Panc1 (cell line): Measurements from ENCODE around the gene CISD3. TPM values are rescaled to one million over a fixed set of nuclear protein-coding genes. Genes with fewer than 3 reads are reported as not detected.

Experiments
- ATAC-seq: fragments of 200-7000 bp; cut with Tn5 transposase; 2 replicates; pipeline ENCODE4 v1.9.1; 2020; ENCODE audit warnings: mild to moderate bottlenecking, moderate library complexity
- BruUV-seq: library from RNA; stranded (reverse); fragments of 400-500 nt; replicated peaks from 2 replicates; lab custom pipeline; 2021; lab: Mats Ljungman, UMichigan
- CTCF ChIA-PET: fragments of 300-600 bp; sonication (Branson Sonifier 250); formaldehyde crosslinking; loops from one replicate; lab custom pipeline; 2022; ENCODE audit warnings: antibody characterized with exemption; lab: Charles Lee
- POLR2A ChIA-PET: fragments of 300-600 bp; sonication (Branson Sonifier 250); formaldehyde crosslinking; loops from one replicate; lab custom pipeline; 2022; ENCODE audit warnings: antibody characterized with exemption; lab: Charles Lee
- DNase-seq: peaks from one replicate; pipeline ENCODE4 v3.0.0-alpha.2; 2010; ENCODE audit warnings: low read depth, low spot score
- H3K27ac ChIP-seq: 2 replicates; pipeline ENCODE4 v1.5.1; 2011; ENCODE audit warnings: mild to moderate bottlenecking, low read length, inconsistent platforms
- H3K27me3 ChIP-seq: fragments of 200-500 bp; sonication (Bioruptor generic); 2 replicates; pipeline ENCODE4 v1.6.0; 2014; ENCODE audit warnings: low read length, inconsistent platforms; ENCODE audit not compliant: control insufficient read depth, insufficient read depth
- H3K36me3 ChIP-seq: fragments of 200-500 bp; sonication (Bioruptor generic); 2 replicates; pipeline ENCODE4 v1.5.1; 2014; ENCODE audit warnings: inconsistent platforms, mild to moderate bottlenecking, low read length, moderate library complexity; ENCODE audit not compliant: control insufficient read depth, insufficient read depth
- H3K4me1 ChIP-seq: 2 replicates; pipeline ENCODE4 v1.5.1; 2011; ENCODE audit warnings: inconsistent platforms, mild to moderate bottlenecking, low read length, moderate library complexity; ENCODE audit not compliant: control insufficient read depth, insufficient read depth
- H3K4me3 ChIP-seq, 2 experiments: 2 replicates each; pipeline ENCODE4 v1.5.1; 2011 to 2012; ENCODE audit warnings: low read depth in 2 of 2, low read length in 2 of 2, mild to moderate bottlenecking in 2 of 2, inconsistent platforms in 1 of 2, moderate library complexity in 1 of 2
- H3K9me3 ChIP-seq: fragments of 200-500 bp; sonication (Bioruptor generic); 2 replicates; pipeline ENCODE4 v1.5.1; 2014; ENCODE audit warnings: low read depth, mild to moderate bottlenecking, inconsistent platforms, low read length, moderate library complexity; ENCODE audit not compliant: control insufficient read depth, insufficient read depth
- POLR2AphosphoS5 ChIP-seq: IDR thresholded peaks from 2 replicates; pipeline ENCODE4 v1.6.1; 2012; ENCODE audit warnings: mild to moderate bottlenecking, low read depth, low read length, moderate library complexity
- REST ChIP-seq, 2 experiments: IDR thresholded peaks; 2 replicates each; pipeline ENCODE4 v1.6.1; 2011 to 2012; ENCODE audit warnings: low read depth in 2 of 2, control low read depth in 1 of 2, low read length in 1 of 2, mild to moderate bottlenecking in 1 of 2, moderate library complexity in 1 of 2; ENCODE audit not compliant: insufficient read depth in 1 of 2
- SIN3A ChIP-seq: IDR thresholded peaks from 2 replicates; pipeline ENCODE4 v1.6.1; 2012; ENCODE audit warnings: low read depth, mild to moderate bottlenecking, low read length, moderate library complexity, borderline replicate concordance; ENCODE audit not compliant: insufficient read depth
- TCF7L2 ChIP-seq: IDR thresholded peaks from 2 replicates; pipeline ENCODE4 v1.6.1; 2011; ENCODE audit warnings: mild to moderate bottlenecking, low read depth, low read length, inconsistent platforms
- in situ Hi-C: cut with HindIII; loops from 2 replicates; pipeline ENCODE4 v1.10.0; 2016; ENCODE audit warnings: low sequenced_read_pairs, low pct_unique_long_range_greater_than_20kb
- intact Hi-C: fragments of 100-400 bp; cut with micrococcal nuclease; formaldehyde crosslinking; loops from one replicate; pipeline ENCODE4 v1.10.0; 2022; ENCODE audit not compliant: unreplicated experiment
- total RNA-seq: library from RNA; stranded (reverse); gene quantifications from one replicate; pipeline ENCODE4 v1.2.1, GENCODE V29; 2021; ENCODE audit not compliant: unreplicated experiment
- TF ChIP-seq, protein P1 (sequence below): fragments of 450-650 bp; IDR thresholded peaks from 2 replicates; pipeline ENCODE4 v1.5.1; 2017; ENCODE audit warnings: mild to moderate bottlenecking

Gene CISD3
- total RNA-seq, 1 experiment from 2014 or later = 45.0 TPM

DNA sequence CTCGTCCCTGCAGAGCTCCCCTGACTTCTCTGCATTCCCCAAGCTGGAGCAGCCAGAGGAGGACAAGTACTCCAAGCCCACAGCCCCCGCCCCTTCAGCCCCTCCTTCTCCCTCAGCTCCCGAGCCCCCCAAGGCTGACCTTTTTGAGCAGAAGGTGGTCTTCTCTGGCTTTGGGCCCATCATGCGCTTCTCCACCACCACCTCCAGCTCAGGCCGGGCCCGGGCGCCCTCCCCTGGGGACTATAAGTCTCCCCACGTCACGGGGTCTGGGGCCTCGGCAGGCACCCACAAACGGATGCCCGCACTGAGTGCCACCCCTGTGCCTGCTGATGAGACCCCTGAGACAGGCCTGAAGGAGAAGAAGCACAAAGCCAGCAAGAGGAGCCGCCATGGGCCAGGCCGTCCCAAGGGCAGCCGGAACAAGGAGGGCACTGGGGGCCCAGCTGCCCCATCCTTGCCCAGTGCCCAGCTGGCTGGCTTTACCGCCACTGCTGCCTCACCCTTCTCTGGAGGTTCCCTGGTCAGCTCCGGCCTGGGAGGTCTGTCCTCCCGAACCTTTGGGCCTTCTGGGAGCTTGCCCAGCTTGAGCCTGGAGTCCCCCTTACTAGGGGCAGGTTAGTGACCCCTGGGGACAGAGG, 13.7 kb upstream of the CISD3 start:
- POLR2A ChIA-PET = interaction anchor here (0.6 kb wide), 1 partner anchor 258 kb away, joined by 9 read pairs; no protein-coding TSS in a partner anchor

GRCh38 chr17:38717139-38717745, 12.9 kb upstream of the CISD3 start:
- TF ChIP-seq POLR2AphosphoS5 (no peak), REST (IDR thresholded peaks at IDR 0.05; ENCODE audit: insufficient read depth in 1 of 2, low read depth in 2 of 2, low read length in 1 of 2) (no peak), SIN3A (no peak), TCF7L2 (no peak)
- TF ChIP-seq, protein P1, sequence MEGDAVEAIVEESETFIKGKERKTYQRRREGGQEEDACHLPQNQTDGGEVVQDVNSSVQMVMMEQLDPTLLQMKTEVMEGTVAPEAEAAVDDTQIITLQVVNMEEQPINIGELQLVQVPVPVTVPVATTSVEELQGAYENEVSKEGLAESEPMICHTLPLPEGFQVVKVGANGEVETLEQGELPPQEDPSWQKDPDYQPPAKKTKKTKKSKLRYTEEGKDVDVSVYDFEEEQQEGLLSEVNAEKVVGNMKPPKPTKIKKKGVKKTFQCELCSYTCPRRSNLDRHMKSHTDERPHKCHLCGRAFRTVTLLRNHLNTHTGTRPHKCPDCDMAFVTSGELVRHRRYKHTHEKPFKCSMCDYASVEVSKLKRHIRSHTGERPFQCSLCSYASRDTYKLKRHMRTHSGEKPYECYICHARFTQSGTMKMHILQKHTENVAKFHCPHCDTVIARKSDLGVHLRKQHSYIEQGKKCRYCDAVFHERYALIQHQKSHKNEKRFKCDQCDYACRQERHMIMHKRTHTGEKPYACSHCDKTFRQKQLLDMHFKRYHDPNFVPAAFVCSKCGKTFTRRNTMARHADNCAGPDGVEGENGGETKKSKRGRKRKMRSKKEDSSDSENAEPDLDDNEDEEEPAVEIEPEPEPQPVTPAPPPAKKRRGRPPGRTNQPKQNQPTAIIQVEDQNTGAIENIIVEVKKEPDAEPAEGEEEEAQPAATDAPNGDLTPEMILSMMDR = no peak
- CTCF ChIA-PET = interaction anchor here (0.5 kb wide), 1 partner anchor 39 kb away, joined by 3 read pairs; no protein-coding TSS in a partner anchor
- intact Hi-C loops = no loop called here
- Histone ChIP-seq H3K4me1 (no peaks in the 10 kb centered on the region), H3K9me3 (no peaks in the 10 kb centered on the region), H3K27ac (no peak overlapping the region), H3K4me3 (no peak overlapping the region), H3K27me3 (no peaks in the 10 kb centered on the region), H3K36me3 (no peaks in the 10 kb centered on the region)
- in situ Hi-C loops = no loop called here
- DNase-seq (no peak), ATAC-seq (no peak)
- POLR2A ChIA-PET = interaction anchor here (0.6 kb wide), 1 partner anchor 257 kb away, joined by 9 read pairs; no protein-coding TSS in a partner anchor
- no TSS peak for BruUV-seq

More for the DNA sequence above, 13.7 kb upstream of the CISD3 start:
- H3K36me3 ChIP-seq = no peaks in the 10 kb centered on the region
- no peak overlapping the region for H3K4me3 ChIP-seq
- in situ Hi-C loops = no loop called here
- no peak for TF ChIP-seq REST (IDR thresholded peaks at IDR 0.05; ENCODE audit: insufficient read depth in 1 of 2, low read depth in 2 of 2, low read length in 1 of 2)
- TF ChIP-seq SIN3A = no peak
- TF ChIP-seq, protein P1 = no peak
- no peak for TF ChIP-seq POLR2AphosphoS5
- TF ChIP-seq TCF7L2 = no peak
- ATAC-seq = no peak
- no peaks in the 10 kb centered on the region for H3K9me3 ChIP-seq
- H3K27me3 ChIP-seq = no peaks in the 10 kb centered on the region
- H3K4me1 ChIP-seq = no peaks in the 10 kb centered on the region
- no peak for DNase-seq
- CTCF ChIA-PET = no interaction called here
- H3K27ac ChIP-seq = no peak overlapping the region
- intact Hi-C loops = no loop called here
- no TSS peak for BruUV-seq
